Measurements from ENCODE around the gene TOM1L2.

The TOM1L2 gene

GRCh38 chr17:17880577-17881196, 91.5 kb downstream of the TOM1L2 start:
- H3K36me3 ChIP-seq (replicated peaks), result peaks cover 9% of the 10 kb centered on the region
- in situ Hi-C loops (cut with MboI; ENCODE audit: low sequenced_read_pairs), result no loop called here
- H3K27me3 ChIP-seq (ENCODE audit: low read depth), result no peaks in the 10 kb centered on the region
- no peaks in the 10 kb centered on the region for H3K9me3 ChIP-seq
- H3K4me1 ChIP-seq, result no peaks in the 10 kb centered on the region
- H3K4me3 ChIP-seq, result no peak overlapping the region
- no peak for DNase-seq (ENCODE audit: low spot score in 2 of 2)

GRCh38 chr17:17877529-17878358, 94.5 kb downstream of the TOM1L2 start:
- in situ Hi-C loops (cut with MboI; ENCODE audit: low sequenced_read_pairs), result no loop called here
- no peak overlapping the region for H3K4me3 ChIP-seq

GRCh38 chr17:17876959-17877528, 95.2 kb downstream of the TOM1L2 start:
- Histone ChIP-seq H3K27me3 (ENCODE audit: low read depth) (no peaks in the 10 kb centered on the region), H3K4me1 (no peaks in the 10 kb centered on the region), H3K4me3 (no peak overlapping the region), H3K9me3 (no peaks in the 10 kb centered on the region), H3K36me3 (replicated peaks) (peaks cover 9% of the 10 kb centered on the region)
- in situ Hi-C loops (cut with MboI; ENCODE audit: low sequenced_read_pairs), result no loop called here
- DNase-seq (ENCODE audit: low spot score in 2 of 2), result no peak

More at GRCh38 chr17:17877529-17878358, 94.5 kb downstream of the TOM1L2 start:
- no peak for DNase-seq (ENCODE audit: low spot score in 2 of 2)
- H3K27me3 ChIP-seq (ENCODE audit: low read depth), result no peaks in the 10 kb centered on the region
- no peaks in the 10 kb centered on the region for H3K4me1 ChIP-seq
- H3K36me3 ChIP-seq (replicated peaks), result peaks cover 9% of the 10 kb centered on the region
- H3K9me3 ChIP-seq, result no peaks in the 10 kb centered on the region

- Histone ChIP-seq H3K9me3 (no peaks in the 10 kb centered on the region), H3K27me3 (ENCODE audit: low read depth) (no peaks in the 10 kb centered on the region), H3K4me1 (peaks cover 2% of the 10 kb centered on the region), H3K4me3 (no peak overlapping the region), H3K36me3 (replicated peaks) (peaks cover 9% of the 10 kb centered on the region)
- in situ Hi-C loops (cut with MboI; ENCODE audit: low sequenced_read_pairs), result no loop called here
- no peak for DNase-seq (ENCODE audit: low spot score in 2 of 2)
Measured at GRCh38 chr17:17874478-17874877, 97.7 kb downstream of the TOM1L2 start.

- H3K27me3 ChIP-seq (ENCODE audit: low read depth), result no peaks in the 10 kb centered on the region
- no peaks in the 10 kb centered on the region for H3K9me3 ChIP-seq
- no peak overlapping the region for H3K4me3 ChIP-seq
- DNase-seq (ENCODE audit: low spot score in 2 of 2), result no peak
- in situ Hi-C loops (cut with MboI; ENCODE audit: low sequenced_read_pairs), result no loop called here
- peaks cover 5% of the 10 kb centered on the region for H3K36me3 ChIP-seq (replicated peaks)
- H3K4me1 ChIP-seq, result peaks cover 8% of the 10 kb centered on the region
Measured at GRCh38 chr17:17873450-17873991, 98.7 kb downstream of the TOM1L2 start.

- no peaks in the 10 kb centered on the region for H3K27me3 ChIP-seq (ENCODE audit: low read depth)
- no peak overlapping the region for H3K4me3 ChIP-seq
- H3K4me1 ChIP-seq, result peaks cover 12% of the 10 kb centered on the region
- no peaks in the 10 kb centered on the region for H3K36me3 ChIP-seq (replicated peaks)
- in situ Hi-C loops (cut with MboI; ENCODE audit: low sequenced_read_pairs), result no loop called here
- no peaks in the 10 kb centered on the region for H3K9me3 ChIP-seq
- no peak for DNase-seq (ENCODE audit: low spot score in 2 of 2)
Measured at GRCh38 chr17:17872547-17873345, 99.5 kb downstream of the TOM1L2 start.

- H3K27me3 ChIP-seq (ENCODE audit: low read depth), result no peaks in the 10 kb centered on the region
- no peaks in the 10 kb centered on the region; the same call in 1 of the 2 replicates for H3K36me3 ChIP-seq (replicated peaks)
- DNase-seq (ENCODE audit: low spot score in 2 of 2), result no peak
- in situ Hi-C loops (cut with MboI; ENCODE audit: low sequenced_read_pairs), result no loop called here
- H3K9me3 ChIP-seq, result no peaks in the 10 kb centered on the region
- no peak overlapping the region for H3K4me3 ChIP-seq
- H3K4me1 ChIP-seq, result peaks cover 12% of the 10 kb centered on the region
Measured at GRCh38 chr17:17871913-17872312, 100.3 kb downstream of the TOM1L2 start.

- no peaks in the 10 kb centered on the region; the same call in 1 of the 2 replicates for H3K36me3 ChIP-seq (replicated peaks)
- H3K9me3 ChIP-seq, result no peaks in the 10 kb centered on the region
- DNase-seq (ENCODE audit: low spot score in 2 of 2), result no peak
- in situ Hi-C loops (cut with MboI; ENCODE audit: low sequenced_read_pairs), result no loop called here
- H3K27me3 ChIP-seq (ENCODE audit: low read depth), result no peaks in the 10 kb centered on the region
- no peak overlapping the region for H3K4me3 ChIP-seq
- H3K4me1 ChIP-seq, result peaks cover 12% of the 10 kb centered on the region
Measured at GRCh38 chr17:17870247-17870646, 102.0 kb downstream of the TOM1L2 start.

- Histone ChIP-seq H3K9me3 (no peaks in the 10 kb centered on the region), H3K27me3 (ENCODE audit: low read depth) (no peaks in the 10 kb centered on the region), H3K4me1 (peaks cover 12% of the 10 kb centered on the region), H3K4me3 (no peak overlapping the region), H3K36me3 (replicated peaks) (no peaks in the 10 kb centered on the region; the same call in 1 of the 2 replicates)
- in situ Hi-C loops (cut with MboI; ENCODE audit: low sequenced_read_pairs), result no loop called here
- DNase-seq (ENCODE audit: low spot score in 2 of 2), result peak; percentile 75 to 76
Measured at GRCh38 chr17:17868641-17869522, 103.3 kb downstream of the TOM1L2 start.

- no peak overlapping the region for H3K4me3 ChIP-seq
- H3K36me3 ChIP-seq (replicated peaks), result no peaks in the 10 kb centered on the region; the same call in 1 of the 2 replicates
- no peaks in the 10 kb centered on the region for H3K9me3 ChIP-seq
- in situ Hi-C loops (cut with MboI; ENCODE audit: low sequenced_read_pairs), result no loop called here
- H3K27me3 ChIP-seq (ENCODE audit: low read depth), result no peaks in the 10 kb centered on the region
- H3K4me1 ChIP-seq, result peaks cover 12% of the 10 kb centered on the region
- DNase-seq (ENCODE audit: low spot score in 2 of 2), result no peak
Measured at GRCh38 chr17:17866897-17867296, 105.3 kb downstream of the TOM1L2 start.

GRCh38 chr17:17866425-17866824, 105.8 kb downstream of the TOM1L2 start:
- Histone ChIP-seq H3K4me1 (peaks cover 12% of the 10 kb centered on the region), H3K4me3 (no peak overlapping the region), H3K27me3 (ENCODE audit: low read depth) (no peaks in the 10 kb centered on the region), H3K9me3 (no peaks in the 10 kb centered on the region), H3K36me3 (replicated peaks) (no peaks in the 10 kb centered on the region; the same call in 1 of the 2 replicates)
- DNase-seq (ENCODE audit: low spot score in 2 of 2), result no peak
- in situ Hi-C loops (cut with MboI; ENCODE audit: low sequenced_read_pairs), result no loop called here

- in situ Hi-C loops (cut with MboI; ENCODE audit: low sequenced_read_pairs), result no loop called here
- H3K36me3 ChIP-seq (replicated peaks), result no peaks in the 10 kb centered on the region; the same call in 1 of the 2 replicates
- peaks cover 12% of the 10 kb centered on the region for H3K4me1 ChIP-seq
- no peak for DNase-seq (ENCODE audit: low spot score in 2 of 2)
- no peaks in the 10 kb centered on the region for H3K27me3 ChIP-seq (ENCODE audit: low read depth)
- H3K9me3 ChIP-seq, result no peaks in the 10 kb centered on the region
- H3K4me3 ChIP-seq, result no peak overlapping the region
Measured at GRCh38 chr17:17865035-17865434, 107.2 kb downstream of the TOM1L2 start.
